Activated CD4-positive, CD25-positive, alpha-beta regulatory T cell treated with anti-CD3 and anti-CD28 coated beads, Interleukin-2, amount 50 U/mL, for 16 hours (primary cell): ENCODE measurements around the gene CYP2A6.
"Not testable (repeated sequence)": the region's sequence is repeated elsewhere in the genome, so short reads cannot be mapped to it uniquely, and the experiment has no call there.

ENCODE experiments used
- DNase-seq: peaks from one replicate; pipeline ENCODE4 v3.0.0-alpha.2; 2020; ENCODE audit warnings: low read depth, low spot score

CYP2A6 gene

DNA sequence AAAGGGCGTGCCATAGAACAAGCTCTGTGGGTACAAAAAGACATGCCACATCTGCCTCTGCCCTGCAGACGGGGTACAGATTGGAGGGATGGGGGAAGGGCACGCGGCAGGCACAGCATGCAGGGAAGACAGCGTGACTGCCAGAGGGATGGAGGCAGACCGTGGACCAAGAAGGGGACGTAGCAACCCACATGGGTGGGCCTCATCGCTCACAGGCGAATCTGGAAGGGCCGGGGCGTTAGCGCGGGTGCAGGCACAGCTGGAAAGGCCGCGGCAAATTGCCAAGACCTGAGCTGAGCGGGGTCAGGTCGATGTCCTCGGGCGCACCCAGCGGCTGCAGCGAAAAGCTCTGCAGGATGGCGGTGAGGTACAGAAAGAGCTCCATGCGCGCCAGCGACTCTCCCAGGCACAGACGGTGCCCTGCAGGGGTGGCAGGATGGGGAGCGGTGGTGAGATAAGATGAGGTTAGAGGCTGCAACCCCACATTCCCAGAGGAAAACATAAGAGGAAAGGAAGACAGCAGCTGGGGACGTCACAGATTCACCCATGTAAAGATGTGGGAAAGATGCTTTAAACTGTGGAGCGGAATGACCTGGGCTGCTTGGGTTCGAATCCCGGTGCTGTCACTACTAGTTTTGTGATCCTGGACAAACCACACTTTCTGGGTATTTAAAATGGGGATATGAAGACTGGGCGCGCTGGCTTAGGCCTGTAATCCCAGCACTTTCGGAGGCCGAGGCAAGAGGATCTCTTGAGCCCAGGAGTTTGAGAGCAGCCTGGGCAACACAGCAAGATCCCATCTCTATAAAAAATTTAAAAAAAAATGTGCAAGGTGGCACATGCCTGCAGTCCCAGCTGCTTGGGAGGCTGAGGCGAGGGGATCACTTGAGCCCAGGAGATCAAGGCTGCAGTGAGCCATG, 31.5 kb downstream of the CYP2A6 start:
- DNase-seq, result peak; percentile 46

DNA sequence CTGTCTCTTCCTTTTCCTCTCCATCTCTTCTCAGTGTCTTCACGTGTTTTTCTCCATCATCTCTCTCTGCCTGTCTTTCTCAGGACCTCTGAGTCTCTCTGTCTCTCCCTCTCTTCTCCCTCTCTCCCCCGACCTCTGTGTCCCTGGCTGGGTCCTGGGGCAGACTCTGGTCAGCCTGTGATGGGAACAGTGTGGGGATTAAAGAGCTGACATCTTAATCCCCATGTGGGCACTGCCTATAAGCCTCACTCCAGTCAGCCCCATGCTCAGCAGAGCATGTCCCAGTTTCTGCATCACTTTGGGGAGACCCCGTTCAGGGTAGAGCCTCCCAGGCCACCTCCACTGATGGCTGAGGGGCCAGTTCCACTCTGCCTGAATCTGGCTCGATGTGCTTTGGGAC, 35.0 kb downstream of the CYP2A6 start:
- no peak for DNase-seq

DNA sequence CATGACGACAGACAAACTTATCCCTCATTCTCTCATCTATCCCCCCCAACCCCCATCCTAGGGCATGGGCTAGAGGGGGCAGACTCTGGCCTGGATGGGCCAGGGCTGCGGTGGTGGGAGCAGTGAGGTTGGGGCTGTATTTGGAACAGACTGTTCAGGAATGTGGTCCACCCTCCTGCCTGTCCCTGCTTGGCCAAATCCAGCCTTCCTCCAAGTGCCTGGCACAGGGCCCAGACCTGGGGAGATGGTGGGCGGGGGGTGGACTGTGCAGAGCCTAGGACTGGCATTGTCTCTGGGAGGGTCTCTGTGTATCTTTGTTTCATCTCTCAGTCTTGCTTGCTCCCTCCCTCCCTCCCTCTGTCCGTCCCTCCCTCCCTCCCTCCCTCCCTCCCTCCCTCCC, 37.1 kb downstream of the CYP2A6 start:
- DNase-seq, result no peak

DNA sequence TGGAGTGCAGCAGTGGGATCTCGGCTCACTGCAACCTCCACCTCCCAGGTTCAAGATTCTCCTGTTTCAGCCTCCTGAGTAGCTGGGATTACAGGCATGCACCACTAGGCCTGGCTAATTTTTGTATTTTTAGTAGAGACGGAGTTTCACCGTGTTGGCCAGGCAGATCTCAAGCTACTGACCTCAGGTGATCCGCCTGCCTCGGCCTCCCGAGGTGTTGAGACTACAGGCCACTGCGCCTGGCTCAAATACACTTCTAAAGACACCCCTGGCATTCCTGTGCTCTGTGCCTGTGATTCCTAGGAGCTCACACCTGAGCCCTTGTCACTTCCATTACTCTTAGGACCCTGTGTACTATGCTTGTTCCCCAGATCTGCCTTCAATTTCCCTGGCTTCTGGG, 37.7 kb downstream of the CYP2A6 start:
- not testable (repeated sequence) for DNase-seq

DNA sequence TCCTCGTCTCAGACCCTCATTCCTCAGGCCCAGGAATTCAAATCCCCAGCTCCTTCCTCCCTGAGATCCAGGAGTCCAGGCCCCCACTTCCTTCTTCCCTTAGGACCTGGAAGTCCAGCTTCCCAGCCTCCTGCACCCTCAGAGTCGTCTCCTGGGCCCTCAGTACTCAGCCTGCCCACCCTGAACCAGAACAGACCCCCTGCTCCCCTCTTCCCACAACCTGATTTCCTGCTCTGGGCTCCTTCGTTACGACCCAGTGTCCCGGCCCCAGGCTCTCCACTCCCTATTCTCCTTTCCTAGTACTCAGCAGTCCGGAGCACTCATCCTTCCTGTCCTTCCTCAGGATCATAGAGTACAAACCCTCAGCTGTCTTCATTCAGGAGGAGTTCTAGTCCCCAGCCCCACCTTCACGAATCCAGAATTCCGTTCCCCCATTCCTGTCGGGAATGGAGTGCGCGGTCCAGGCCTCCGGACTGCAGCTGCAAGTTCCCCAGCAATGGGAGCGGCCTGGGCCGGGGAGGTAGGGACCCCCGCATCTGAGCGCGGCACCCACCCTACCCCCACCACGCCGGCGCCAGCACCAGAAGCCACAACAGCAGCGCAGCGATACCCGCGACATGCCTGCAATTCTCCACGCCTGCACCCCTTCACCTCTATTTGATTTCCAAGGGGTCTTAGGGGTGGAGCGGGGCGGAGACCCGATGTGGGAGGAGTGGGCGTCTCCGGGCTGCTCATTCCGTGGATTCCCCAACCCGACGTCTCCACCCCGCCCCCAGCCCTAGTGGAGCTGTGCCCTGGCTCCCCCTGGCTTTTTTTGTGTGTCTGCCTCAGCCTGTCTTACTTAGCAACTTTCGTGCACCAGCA, 38.5 kb downstream of the CYP2A6 start:
- no peak for DNase-seq

DNA sequence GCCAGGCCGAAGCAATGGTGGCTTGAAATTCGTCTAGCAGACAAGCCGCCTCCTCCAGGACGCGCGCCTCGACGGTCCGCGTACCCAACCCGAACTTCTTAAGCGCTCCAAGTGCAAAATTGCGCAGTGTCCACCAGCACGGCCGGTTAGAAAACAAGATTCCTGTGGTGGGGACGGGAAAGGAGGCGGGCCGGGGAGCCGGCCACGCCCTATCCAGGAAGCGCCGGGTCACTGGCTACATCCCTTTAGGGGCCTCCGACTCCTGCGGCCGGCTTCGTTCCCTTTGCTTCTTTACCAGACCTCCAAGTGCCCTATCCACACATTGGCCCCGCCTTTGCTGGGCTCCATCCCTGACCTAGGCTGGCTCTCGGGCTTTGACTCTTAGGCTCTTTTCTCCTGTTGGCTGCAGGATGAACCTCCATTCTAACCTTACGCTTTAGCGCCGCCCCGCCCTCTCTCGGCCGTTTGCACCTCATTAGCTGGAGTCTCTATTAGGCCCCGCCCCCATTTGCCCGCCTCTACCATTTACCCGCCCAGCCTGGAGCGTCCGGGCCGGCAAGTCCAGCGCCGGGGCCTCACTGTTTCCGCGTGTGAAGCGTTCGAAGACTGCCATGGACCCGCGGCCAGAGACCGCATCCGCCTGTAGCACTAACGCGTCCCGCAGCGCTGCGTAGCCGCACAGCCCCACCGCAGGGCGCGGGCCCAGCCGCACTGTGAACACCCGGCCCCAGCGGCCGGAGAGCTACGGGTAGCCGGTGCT, 39.4 kb downstream of the CYP2A6 start:
- not testable (repeated sequence) for DNase-seq

DNA sequence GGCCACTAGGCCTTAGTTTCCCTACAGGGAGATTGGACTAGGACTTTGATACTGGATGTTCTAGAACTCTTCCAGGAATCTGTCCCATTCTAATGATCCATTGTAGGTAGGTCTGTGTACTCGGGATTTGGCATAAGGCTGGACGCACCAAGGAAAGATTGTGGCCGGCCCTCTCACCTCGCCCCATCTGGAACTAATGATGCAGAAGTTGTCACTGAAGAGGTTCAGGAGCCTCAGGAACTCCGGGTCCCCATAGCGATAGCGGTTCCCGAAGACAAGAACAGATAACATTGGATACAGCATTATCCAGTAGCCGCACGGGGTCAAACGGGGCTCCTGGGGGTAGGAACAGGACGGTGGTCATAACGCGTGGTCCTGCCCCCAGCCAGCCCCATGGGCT, 40.1 kb downstream of the CYP2A6 start:
- DNase-seq, result no peak

DNA sequence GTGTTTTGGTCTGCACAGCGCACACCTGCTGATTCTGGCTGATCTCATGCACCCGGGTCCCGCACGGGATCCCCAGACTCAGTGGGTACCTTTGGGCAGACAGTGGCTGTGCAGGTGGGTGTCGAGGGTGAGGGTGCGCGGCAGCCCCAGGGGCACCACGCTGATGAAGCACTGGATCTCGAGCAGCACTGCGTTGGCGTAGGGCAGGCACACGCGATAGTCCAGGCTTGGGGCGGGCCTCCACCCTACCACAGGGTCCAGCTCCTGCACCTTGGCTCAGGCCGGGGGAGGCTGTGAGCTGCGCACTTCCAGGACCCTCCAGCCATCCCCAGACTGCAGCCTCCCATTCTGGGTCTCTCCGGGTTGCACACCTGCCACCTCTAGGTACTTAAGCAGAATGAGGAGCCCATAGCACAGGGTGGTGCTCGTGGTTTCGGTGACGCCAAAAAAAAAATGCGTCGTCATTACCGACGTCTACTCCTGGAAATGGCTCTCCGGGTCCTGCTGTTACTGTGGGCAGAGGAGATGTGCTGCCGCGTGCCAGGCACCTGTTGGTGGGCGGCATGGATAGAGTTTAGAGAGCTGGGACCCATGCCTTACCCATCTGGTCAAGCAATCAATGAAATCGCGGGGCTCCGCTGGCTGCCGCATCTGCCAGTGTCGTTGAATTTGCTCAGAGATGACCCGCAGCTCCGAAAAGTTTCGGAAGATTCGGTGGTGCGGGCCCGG, 40.7 kb downstream of the CYP2A6 start:
- DNase-seq, result no peak

DNA sequence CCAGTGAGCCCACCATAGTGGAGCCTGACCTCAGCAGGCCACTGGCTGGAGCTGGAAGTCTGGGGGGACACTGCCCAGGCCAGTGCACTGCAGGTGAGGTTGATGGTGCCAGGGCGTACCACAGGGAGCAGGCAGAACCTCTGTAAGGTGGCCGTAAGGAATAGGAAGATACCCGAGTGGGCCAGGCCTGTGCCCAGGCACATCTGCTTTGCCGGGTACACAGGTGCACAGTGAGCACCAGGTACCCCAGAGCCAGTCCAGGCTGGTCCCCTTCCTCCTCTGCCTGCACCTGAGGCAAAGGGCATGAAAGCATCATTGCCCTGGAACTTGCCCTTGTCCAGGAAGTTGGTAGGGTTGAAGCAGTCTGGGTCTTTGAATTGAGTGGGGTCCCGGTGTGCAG, 41.8 kb downstream of the CYP2A6 start:
- DNase-seq, result no peak

DNA sequence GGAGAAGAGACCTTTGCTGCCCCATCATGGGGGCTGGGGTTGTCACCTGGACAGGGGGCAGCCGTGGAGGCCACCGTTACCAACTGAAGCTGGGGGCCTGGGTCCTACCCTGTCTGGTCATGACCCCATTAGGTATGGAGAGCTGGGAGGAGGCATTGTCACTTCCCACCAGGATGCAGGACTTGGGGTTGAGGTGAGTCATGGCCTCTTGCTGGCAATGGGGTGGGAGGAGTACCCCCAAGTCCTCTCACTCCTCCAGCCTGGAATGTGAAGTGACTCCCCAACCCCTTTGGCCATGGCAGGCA, 42.3 kb downstream of the CYP2A6 start:
- DNase-seq, result no peak

DNA sequence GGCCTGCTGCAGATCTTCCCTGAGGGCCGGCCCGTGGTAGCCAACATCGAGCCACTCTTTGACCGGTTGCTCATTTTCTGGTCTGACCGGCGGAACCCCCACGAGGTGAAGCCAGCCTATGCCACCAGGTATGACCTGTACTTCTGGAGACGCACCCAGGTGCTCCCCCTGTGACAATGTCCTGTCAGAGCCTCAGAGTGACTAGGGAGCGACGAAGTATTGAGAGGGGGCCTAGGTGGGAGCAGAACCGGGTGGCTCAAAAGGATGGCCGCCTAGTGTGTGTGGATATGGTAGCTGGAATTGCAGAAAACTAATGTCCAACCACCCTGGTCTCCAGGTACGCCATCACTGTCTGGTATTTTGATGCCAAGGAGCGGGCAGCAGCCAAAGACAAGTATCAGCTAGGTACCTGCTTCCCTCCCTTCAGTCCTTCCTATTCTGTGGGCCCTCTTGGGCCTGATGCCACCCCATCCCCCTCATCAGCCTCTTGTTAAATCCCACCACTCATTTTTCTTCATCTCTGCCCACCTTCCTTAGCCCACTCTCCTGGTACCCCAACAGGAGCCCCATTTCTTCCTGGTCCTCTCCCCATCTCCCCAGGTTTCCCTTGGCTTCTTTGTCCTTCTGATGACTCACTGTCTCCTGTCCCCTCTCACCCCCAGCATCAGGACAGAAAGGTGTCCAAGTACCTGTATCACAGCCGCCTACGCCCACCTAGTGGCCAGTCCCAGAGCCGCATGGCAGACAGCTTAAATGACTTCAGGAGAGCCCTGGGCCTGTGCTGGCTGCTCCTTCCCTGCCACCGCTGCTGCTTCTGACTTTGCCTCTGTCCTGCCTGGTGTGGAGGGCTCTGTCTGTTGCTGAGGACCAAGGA, 42.9 kb downstream of the CYP2A6 start:
- DNase-seq, result no peak

DNA sequence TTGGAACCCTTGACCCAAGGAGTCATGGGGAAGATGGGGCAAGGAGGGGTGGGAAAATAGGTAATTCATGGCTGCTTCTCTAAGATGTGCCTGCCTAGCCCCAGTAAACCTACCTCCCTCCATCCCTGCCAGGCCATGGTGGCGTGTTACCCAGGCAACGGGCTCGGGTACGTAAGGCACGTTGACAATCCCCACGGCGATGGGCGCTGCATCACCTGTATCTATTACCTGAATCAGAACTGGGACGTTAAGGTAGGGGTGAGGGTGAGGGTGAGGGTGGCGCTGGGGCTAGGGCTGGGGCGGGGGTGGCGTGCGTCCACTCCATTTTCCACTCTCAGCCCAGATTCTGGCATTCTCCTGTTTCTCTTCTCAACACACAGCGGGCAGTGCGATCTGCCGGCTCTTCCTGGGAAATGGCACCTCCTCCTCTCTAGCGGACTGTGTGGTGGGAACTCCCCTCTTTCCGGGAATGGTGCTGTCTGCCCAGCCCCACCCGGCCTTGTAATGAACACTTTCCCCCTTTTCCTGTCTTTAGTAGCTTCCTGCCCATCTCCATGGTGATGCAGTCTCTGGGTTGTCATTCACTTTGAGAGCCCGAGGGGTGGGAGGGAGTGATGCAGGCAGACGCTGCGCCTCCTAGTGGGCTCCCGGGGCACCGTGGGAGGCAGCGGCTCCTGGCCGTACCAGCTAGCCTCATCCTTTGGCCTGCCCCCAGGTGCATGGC, 43.7 kb downstream of the CYP2A6 start:
- DNase-seq, result peak; percentile 50

DNA sequence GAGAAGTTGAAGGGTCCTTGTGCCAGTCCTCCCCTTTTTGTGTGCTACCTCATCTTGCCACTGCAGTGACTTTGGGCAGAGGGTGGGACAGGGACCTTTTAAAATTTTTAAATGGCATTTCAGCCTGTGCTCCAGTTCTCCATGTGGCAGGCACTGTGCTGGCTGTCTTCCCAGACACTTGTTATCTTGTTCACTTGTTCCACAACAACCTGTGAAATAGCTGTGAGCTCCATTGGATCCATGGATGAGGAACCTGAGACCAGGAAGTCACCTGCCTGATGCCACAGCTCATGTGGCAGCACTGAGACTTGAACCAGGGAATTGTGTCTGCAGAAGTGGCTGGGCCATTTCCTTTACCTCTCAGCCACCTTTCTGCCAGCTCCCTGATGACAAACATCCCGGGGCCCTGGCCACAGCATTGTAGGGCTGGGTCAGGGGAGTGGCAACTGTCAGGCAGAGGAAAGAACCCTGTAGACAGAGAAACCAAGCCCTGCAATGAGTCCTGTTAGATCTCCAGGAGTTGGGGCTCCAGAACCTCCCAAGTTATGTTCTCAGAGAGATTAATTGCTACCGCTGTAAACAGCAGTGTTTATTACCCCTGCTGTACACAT, 44.9 kb downstream of the CYP2A6 start:
- DNase-seq, result no peak

DNA sequence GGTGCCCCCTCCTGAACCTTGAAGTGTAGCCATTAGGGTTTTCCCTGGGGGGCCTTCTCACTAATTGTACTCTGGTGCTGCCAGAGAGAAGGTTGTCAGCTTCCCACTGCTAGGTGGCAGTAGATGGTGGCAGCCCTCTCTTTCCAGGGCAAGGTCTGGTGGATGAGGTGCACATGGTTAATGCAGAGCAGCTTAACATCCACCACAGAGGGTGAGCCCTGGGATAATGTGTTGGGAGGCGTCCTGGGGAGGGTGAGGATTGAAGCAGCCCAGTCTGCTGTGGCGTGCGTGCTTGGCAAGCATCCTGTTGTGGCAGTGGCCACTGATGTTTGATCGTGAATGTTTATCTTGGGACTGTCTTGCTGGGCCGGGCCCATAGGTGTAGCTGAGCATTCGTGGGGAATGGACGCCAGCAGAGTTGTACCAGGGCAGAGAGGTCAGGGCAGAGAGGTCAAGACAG, 45.4 kb downstream of the CYP2A6 start:
- DNase-seq, result no peak

DNA sequence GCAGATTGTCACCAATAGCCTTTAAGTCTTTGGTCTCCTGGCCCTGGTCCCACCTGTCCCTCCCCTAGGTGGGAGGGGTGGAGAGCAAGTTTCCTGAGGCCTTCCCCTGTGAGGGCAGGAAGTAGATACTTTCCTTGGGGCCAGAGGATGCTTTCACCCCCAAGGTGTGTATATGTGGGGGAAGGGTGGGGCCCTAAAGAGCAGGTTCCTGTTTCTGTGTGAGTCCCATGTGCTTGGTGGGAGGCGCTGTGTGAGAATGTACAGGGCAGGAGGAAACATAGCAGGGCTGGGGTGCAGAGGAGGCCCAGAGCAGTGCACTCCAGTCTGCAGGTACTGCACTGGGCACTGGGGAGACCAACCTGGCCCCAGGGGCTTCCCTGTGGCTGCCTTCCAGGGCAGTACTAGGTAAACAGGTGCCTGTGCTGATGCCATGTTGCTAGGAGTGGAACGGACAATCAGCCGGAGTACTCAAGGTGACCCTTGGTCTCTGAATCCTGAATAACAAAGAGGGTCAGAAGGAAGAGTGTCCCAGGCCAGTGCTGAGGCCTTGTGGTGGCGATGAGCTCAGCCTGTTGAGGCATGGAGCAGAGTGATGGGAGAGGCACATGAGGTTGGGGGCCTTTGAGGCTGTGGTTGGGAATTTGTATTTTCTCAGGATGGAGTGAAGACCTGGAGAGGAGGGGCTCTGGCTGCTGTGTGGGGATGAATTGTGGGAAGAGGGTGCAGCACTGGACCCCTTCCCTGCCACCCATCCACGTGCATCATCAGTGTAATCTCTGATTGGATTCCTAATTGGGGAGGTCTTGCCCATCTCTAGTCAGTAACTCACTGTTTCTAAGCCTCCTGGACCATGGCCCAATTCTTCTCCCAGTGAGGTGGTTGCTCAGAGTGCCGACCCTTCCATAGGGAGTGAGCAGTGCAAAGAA, 46.1 kb downstream of the CYP2A6 start:
- peak; percentile 40 for DNase-seq

DNA sequence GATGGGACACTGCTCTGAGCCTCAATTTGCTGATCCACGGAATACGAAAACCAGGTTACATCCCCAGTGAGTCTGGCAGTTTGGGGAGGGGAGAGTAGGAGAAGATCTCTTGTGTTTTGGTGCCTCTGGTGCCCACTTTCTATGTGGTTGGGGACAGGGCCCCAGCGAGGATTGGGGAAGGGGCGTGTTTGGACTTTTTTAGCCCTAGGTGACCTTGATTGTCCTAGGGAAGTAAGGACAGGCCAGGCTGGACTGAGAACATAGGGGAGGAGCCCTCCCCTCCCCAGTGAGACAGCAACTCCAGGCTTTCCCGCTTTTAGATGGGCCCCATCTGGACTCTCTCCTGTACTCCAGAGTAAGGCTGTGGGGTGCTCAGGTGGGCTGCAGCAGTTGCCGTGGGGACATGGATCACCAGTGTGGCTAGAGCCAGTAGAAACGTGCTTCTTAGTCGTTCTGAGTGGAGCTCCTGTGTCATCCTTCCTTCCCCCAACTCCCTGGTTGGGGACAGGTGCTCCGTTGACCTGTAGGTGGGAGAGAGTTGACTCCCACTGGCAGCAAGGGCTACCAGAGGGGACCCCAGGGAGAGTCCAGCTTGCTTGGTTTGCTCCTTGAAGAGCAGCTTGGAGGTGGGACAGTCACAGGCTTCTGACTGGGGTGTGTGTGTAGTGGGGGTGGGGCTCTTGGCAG, 46.9 kb downstream of the CYP2A6 start:
- DNase-seq, result no peak
